VCaP (cell line): ENCODE results near the gene TRIM69.
"Not testable (repeated sequence)": the region's sequence is repeated elsewhere in the genome, so short reads cannot be mapped to it uniquely, and the experiment has no call there.

ENCODE experiments used
- H3K27ac ChIP-seq: fragments of 450-650 bp; 2 replicates; pipeline ENCODE4 v1.5.1; 2017
- CTCF ChIP-seq: fragments of 450-650 bp; conservative IDR thresholded peaks from 2 replicates; pipeline ENCODE4 v1.5.1; 2017; ENCODE audit warnings: mild to moderate bottlenecking, moderate library complexity

Gene TRIM69

DNA sequence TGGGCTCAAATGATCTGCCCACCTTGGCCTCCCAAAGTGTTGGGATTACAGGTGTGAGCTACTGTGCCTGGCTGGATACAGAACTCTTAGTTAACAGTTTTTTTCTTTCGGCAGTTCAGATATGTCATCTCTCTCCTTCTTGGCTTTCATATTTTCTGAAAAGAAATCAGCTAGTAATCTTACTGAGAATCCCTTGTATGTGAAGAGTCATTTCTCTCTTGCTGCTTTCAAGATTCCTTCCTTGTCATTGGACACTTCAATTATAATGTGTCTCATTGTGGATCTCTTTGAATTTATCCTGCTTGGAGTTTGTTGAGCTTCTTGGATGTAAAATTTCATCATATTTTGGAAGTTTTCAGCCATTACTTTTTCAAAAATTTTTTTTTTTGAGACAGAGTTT is 17.0 kb downstream of the TRIM69 start:
- no peak for TF ChIP-seq CTCF
- no peak overlapping the region for H3K27ac ChIP-seq

GRCh38 chr15:44763187-44763586 is 26.9 kb downstream of the TRIM69 start:
- H3K27ac ChIP-seq, result no peak overlapping the region
- no peak for TF ChIP-seq CTCF

- TF ChIP-seq CTCF, result no peak
- H3K27ac ChIP-seq, result no peak overlapping the region
Observed at GRCh38 chr15:44763848-44764247, 27.5 kb downstream of the TRIM69 start.

- no peak overlapping the region for H3K27ac ChIP-seq
- TF ChIP-seq CTCF, result no peak
Observed at GRCh38 chr15:44765036-44765435, 28.7 kb downstream of the TRIM69 start.

DNA sequence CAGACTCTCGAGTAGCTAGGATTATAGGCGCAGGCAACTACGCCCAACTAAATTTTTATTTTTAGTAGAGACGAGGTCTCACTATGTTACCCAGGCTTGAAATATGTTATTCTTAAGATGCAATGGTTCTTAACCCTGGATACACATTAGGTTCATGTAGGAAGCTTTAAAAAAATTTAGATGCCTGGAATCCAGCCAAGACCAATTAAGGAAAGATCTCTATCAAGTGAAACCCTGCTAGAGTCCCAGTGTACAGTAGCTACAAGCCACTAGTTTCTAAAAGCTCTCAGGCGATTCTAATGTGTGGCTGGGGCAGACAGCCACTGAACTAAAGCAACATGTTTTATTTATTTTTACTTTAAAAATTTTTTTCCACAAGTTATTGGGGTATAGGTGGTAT is 33.2 kb downstream of the TRIM69 start:
- H3K27ac ChIP-seq, result no peak overlapping the region
- TF ChIP-seq CTCF, result no peak

GRCh38 chr15:44770715-44771114 is 34.4 kb downstream of the TRIM69 start:
- not testable (repeated sequence) for H3K27ac ChIP-seq

GRCh38 chr15:44775953-44776352 is 39.6 kb downstream of the TRIM69 start:
- H3K27ac ChIP-seq, result no peak overlapping the region
- TF ChIP-seq CTCF, result no peak

DNA sequence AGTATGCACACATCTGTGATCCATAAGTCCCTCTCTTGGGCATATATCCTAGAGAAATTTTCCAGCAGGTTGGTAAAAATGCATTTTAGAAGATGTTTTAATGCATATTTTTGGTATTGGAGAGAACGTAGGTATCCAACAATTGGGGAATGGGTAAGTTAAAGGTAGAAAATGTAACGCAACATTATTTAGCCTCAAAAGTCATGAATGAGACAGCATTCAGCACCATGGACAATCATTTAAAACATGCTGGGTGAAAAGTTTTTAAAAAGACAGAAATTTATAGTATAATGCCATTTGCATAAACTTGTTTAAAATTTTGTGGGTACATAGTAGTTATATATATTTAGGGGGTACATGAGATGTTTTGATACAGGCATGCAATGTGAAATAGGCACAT is 43.4 kb downstream of the TRIM69 start:
- no peak for TF ChIP-seq CTCF
- no peak overlapping the region for H3K27ac ChIP-seq
